HG03196 (cell line): Measurements from ENCODE around the gene PRDM12.

ENCODE experiments used
- ATAC-seq: cut with Tn5 transposase; IDR thresholded peaks from one replicate; pipeline ENCODE4 v1.9.1; 2021; ENCODE audit not compliant: unreplicated experiment

PRDM12 gene

DNA sequence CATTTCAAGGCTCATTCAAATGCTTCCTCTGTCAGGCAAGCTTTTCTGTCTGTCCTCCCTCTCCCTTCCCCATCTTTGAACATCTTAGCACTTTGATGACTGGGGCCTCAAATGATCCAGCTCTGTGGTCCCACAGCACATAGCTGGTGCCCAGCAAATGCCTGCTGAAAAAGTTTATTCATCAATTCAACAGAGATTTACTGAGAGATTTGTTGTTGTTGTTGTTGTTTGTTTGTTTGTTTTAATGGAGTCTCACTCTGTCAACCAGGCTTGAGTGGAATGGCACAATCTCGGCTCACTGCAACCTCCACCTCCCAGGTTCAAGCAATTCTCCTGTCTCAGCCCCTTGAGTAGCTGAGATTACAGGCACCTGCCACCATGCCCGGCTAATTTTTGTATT is 23.2 kb downstream of the PRDM12 start:
- no peak for ATAC-seq

DNA sequence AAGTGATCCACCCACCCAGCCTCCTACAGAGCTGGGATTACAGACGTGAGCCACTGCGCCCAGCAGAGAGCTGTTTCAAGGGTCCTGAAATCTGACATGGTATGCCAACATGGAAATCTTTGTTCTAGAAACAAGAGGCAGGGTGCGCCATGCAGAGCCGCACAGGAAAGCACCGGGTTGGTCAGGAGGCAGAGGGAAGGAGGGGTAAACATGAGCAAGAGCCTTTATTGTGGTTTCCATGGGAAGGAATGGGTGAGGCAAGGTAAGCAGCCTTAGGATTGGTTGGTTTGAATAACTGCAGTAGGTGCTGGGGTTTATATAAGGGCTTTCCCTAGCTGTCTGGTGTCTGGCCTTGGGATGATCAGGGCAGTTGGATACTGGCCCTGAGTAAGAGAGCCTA is 23.7 kb downstream of the PRDM12 start:
- ATAC-seq: no peak

DNA sequence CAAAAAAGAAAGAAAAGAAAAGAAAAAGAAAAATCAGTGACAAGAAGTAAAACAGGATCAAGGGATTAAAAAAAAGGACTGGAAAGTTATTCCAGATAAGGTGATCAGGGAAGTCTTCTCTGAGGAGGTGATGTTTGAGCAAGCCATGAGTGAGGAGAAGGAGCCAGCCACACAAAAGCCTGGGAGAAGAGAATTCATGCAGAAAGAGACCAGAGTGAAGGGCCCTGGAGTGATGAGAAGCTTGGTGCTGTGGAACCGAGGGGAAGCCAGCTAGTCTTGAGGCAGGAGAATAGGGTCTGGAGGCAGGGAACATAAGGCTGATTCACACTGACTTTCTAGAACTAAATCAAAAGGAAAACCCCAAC is 25.2 kb downstream of the PRDM12 start:
- no peak for ATAC-seq

DNA sequence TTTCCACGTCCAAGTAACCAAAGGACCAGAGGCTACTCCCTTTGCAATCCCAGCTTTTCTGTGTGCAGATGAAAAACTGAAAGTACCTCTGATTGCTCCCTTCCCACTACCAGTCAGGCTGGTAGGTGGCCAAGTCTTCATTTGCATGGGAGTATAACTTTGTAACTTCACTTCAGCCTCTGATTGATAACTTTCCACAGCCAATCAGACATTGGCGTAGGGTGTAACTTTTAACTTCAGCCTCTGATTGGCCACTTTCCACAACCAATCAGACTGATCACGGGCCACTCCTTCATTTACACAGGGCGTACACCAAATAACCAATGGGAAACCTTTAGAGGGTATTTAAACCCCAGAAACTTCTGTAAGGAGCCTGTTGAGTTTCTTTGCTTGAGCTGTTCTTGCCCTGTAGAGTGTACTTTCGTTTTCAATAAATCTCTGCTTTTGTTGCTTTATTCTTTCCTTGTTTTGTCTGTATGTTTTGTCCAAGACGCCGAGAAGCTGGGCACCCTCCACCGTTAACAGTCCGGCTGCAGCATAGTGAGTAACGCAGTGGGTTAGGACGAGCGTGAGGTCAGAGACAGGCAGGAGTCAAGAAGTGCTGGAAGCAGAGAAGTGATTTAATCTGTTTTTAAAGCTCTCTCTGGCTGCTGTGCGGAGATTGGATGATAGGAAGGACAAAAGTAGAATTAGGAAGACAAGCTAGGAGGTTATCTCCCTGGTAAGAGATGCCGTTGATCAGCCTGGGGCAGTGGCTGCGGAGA is 25.7 kb downstream of the PRDM12 start:
- no peak for ATAC-seq

DNA sequence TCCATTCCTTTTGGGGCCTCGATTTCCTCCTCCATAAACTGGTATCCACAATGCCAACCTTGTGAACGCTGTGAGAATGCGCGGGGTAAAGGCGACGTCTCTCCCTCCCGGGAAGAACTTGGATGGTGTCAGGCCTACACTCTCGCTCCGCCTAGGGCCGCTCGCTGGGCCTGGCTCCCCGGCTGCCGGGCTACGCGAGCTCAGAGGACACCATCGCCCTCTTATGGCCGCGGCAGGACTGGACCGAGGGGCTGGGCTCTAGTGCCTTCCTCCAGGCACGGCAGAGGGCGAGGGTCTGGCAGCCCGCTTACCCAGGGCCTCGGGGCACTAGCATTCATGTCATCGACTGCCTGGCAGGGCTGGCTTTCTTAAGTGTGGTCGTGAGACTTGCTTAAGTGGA is 27.9 kb downstream of the PRDM12 start:
- no peak for ATAC-seq

DNA sequence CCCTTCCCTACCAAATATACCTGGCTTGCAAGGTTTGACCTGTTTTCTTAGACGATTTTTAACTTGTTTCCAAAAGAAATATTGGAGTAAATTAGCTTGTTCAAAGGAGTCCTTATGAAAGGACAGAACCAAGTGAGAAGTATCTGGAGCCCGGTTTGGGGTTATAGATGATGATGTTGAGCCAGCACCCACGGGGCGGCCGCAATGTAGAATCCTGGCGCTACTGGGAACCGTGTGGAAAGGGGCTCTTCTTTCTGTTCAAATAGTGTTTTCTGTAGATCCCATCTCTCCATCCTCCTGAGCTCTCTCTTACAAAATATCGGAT is 28.7 kb downstream of the PRDM12 start:
- peak; percentile 9 for ATAC-seq

DNA sequence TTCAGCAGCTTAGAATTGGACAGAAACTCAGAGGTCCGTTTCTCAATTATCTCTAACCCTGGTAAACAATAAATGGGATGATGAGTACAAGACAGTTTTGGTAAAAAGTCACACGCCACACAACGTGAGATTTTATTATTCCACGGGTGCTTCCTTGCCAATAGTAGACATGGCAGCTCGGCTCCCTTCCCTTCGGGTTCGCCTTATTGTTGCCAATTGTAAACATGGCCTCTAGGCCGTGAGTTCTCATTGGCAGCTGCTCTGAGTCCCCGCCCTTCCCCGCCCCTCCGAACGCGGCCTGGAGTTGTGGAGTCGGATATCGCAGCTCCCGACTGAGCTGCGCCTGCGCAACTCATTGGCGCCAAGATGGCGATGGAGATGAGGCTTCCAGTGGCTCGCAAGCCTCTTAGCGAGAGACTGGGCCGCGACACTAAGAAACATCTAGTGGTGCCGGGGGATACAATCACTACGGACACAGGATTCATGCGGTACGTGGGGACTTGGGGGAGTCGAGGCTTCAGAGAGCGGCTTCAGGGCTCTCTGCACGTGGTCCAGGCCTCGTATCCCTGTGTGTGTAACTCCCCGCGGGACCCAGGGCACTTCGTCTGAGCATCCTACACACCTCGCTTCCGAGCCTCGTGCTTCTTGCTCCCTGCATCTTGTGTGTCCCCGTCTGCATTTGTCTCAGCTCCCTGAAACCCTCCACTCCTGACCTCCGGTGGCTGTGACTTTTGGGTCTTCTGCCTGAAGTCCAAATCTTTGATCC is 29.2 kb downstream of the PRDM12 start, which contains the start of gene EXOSC2:
Gene EXOSC2, plus strand, starts transcription at position 355 of the 766 bp plus-strand sequence. Its CDS starts 12 bp downstream, at position 367.
- peak; percentile 86 for ATAC-seq

DNA sequence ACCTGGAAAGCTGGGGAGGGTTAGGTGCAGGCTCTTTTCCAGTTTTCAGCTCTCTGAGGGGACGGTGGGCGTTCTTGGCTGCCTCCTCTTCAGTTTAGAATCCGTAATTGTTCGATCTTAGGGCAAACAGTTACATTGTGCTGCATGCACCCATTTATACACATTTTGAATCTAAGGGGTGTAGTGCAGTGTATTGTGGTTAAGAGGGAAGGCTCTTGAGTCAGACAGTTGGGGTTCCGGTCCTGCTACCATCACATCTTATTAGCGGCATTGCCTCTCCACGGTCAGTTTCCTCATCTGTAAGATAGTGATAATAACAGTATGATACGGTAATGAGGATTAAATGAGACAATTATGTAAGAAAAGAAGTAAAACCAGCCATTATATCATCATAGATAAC is 29.8 kb downstream of the PRDM12 start:
- ATAC-seq: no peak

DNA sequence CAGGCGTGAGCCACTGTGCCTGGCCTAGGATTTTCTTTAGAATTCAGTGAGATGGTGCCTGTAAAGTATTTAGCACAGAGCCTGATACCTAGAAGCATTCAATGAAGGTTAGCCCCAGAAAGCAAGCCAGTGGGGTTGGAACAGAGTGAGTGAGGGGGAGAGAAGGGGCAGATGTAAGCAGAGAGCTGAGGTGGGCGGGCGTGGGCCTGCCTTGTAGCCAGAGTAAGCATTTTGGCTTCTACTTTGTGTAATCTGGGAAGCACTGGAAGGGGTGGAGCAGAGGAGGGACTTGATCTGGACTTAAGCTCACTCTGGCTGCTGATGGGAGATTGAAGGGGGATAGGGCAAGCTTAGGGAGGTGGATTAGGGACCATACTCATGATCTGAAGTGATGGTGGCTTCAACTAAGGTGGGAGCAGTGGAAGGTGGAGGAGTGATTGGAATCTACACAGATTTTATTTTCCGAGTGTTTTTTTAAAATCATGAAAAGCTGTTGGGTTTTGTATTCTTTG is 31.8 kb downstream of the PRDM12 start:
- no peak for ATAC-seq

DNA sequence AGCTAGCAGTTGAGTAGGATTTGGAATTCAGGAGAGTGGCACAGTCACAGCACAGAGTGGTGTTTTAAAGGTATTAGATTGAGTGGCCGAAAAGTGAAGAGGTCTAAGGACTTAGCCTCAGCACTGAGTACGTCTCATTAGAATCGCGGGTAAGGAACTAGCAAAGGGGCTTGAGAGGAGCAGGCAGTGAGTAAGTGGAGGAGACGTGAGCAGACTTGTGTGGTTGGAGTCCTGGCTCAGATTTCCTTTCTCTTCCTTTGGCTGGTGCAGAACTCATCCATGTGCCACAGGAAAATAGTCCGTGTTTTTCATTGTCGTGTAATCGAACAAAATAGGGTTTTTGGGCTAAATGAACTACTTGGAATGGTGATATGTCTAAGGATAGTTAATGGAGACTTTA is 32.6 kb downstream of the PRDM12 start:
- no peak for ATAC-seq

DNA sequence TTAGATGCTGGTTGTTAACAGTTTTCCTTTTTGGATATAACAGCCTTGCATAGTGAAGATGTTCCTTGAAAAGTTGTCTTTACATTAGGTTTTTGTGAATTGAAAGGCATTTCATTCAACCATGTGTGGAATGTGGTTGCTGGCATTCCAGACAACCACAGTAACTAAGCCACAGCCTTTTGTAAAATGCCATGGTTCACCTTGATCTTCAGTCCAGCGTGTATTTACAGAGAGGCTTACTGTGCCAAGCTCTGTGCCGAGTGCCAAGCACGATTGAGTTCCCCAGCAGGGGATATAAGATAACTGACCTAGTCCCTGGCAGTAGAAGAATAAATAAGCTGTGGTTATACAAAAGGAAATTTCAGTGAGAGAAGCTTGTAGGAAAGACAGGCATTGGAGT is 34.1 kb downstream of the PRDM12 start:
- ATAC-seq: no peak

DNA sequence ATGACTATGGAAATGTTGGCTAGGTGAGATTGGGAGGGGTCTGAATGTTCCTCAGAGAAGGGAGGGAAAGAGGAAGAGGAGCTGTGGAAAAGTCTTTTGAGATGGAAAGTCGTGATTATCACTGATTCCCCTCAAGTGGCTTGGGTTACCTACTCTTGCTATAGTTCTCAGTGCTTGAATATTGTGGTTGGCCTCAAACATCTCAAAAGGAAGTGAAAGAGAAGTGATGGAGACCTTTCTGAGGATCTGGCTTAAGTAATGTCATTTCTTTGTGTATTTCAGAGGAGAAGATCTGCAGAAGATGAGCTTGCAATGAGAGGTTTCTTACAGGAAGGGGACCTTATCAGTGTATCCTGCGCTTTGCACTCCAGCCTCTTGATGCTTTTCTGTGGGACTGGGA is 34.7 kb downstream of the PRDM12 start:
- no peak for ATAC-seq

DNA sequence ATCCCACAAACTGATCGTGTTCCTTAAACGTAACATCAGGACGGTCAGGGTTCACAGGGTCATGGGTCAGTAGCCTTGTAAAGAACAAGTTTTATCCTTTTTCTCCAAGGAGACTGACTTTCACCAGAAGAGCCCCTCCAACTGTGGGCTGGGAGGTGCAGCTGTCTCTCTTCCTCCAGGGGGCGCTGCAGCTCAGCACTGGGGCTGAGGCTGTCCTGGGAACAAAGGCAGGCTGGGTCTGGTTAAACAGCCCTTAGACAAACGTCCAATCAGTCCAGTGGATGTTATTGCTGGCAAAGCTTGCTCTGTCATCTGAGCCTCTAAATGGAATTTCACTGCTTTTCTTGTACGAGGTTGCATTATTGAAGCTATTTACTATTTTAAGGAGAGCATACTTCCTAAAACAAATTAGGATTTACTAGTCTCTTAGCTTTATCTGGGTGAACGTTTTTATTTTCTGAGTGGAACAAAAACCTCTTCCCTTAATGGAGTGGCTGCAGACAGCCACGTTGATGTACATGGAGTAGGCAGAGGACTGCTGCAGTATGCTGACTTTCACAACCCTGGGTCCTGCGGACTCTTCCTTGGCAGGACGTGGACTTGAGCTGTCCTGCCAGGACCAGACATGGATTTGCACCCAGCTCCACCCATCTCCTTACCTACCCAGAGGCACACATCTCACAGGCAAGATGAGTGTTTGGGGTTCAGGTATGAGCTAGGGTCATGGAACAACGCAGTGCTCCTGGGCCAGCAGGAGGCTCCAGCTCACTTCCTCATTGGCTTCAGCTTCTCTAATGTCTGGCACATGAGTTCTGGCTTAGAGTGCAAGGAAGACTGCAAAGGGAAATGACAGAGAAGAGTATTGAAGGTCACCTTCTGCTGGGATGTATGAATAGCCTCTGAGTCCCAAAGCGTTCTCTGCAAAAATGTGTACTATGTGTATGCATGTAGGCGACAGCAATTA is 36.9 kb downstream of the PRDM12 start:
- no peak for ATAC-seq

DNA sequence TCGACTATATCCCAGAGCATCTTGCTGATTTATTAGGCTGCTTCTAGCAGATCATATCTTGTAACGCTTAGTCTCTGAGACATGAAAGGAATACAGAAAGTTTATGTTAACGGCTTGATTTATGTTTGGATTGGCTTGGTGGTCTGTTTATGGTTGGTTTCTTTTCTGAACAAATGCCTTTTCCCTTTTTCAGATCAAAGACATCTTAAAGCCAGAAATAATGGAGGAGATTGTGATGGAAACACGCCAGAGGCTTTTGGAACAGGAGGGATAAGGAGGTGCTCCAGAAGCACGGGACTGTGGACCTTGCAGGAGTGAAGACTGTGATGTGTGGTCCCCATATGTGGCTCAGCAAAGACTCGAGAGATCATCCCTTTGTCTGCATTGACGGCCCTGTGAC is 39.1 kb downstream of the PRDM12 start:
- no peak for ATAC-seq

DNA sequence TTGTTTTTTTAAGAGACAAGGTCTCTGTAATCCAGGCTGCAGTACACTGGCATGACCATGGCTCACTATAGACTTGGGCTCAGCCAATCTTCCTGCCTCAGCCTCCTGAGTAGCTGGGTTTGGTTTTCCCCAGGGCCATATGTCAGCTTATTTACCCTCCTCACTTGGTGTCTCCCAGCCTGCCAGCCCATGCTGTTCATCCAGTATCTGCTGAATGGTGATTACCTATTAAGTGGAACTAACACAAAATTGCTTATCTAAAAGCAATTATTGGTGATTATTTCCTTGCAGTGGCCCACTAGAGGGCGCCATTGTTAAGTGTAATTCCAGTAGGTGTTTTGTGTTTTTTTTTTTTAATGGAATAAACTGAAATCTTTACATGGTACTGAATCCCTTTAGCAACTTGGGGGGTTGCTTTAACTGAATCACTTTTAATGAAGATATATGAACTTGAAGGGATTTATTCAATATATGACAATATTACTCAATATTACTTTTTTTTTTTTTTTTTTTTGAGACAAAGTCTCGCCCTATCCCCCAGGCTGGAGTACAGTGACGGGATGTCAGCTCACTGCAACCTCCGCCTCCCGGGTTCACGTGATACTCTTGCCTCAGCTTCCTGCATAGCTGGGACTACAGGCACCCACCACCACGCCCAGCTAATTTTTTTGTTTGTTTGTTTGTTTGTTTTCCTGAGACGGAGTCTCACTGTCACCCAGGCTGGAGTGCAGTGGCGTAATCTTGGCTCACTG is 43.0 kb downstream of the PRDM12 start:
- ATAC-seq: no peak

DNA sequence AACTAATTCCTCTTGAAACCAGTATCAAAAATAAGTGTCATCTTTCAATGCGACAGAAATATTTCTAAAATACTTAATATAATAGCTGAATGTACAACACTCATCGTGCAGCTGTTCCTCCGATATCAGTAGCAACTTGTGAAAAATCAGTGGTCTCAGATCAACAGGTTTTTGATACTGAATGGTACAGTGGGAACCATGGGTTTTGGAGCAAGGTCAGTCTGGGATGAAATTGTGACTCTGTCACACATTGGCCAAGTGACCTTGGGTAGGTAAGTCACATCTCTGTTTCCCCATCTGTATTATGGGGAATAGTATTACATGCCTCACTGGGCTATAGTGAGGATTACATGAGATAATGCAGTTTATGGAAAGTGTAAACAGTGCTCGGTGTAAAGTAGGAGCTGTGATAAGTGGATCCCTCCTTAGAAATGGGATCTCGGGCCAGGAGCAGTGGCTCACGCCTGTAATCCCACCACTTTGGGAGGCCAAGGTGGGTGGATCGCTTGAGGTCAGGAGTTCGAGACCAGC is 46.5 kb downstream of the PRDM12 start:
- ATAC-seq: no peak

DNA sequence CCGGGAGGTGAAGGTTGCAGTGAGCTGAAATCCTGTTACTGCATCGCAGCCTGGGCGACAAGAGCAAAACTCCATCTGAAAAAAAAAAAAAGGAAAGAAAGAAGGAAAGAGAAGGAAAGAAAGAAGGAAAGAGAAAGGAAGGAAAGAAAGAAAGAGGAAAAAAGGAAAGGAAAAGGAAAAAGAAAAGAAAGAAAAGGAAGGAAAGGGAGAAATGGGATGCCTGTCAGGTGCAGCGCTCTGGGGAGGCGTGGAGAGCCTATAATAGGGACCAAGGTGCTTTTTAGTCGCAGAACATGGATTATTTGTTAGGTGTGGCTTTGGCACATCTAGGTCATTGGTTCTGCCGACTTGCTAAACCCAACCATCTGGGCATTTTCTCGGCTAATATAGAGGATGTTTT is 47.1 kb downstream of the PRDM12 start:
- ATAC-seq: no peak

DNA sequence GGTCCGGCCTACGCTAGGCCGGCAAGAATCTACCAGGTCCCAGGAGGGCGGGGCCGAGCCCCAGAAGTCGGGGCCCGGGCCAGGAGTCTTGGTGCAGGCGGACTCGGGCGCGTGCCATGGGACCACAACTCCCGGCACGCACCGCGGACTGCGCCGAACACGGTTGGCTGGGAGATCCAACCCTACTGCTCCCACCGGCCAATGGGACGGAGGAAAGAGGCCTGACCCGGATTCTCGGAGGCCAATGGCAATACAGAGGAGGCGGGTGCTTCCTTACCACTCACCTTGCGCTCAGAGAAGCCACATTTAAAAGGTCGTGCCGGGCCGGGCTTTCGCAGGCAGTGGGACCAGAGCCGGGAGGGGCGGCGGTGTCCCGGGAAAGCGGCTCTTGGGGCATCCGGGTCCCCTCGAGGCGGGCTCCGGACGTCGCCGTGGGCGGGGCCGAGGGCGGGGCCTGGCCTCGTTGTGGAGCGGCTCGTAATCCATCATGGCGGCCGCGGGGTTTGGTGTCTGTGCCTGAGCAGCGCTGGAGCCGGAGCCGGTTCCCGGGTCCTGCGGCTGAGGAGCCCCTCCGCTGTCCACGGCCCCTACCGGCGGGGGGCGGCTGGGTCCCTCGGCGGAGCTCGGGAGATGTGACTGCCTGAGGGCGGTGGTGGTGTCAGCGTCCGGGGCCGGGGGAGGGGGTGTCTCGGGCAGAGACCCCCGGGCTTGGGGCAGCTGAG is 48.3 kb downstream of the PRDM12 start:
- peak; percentile 94 for ATAC-seq

DNA sequence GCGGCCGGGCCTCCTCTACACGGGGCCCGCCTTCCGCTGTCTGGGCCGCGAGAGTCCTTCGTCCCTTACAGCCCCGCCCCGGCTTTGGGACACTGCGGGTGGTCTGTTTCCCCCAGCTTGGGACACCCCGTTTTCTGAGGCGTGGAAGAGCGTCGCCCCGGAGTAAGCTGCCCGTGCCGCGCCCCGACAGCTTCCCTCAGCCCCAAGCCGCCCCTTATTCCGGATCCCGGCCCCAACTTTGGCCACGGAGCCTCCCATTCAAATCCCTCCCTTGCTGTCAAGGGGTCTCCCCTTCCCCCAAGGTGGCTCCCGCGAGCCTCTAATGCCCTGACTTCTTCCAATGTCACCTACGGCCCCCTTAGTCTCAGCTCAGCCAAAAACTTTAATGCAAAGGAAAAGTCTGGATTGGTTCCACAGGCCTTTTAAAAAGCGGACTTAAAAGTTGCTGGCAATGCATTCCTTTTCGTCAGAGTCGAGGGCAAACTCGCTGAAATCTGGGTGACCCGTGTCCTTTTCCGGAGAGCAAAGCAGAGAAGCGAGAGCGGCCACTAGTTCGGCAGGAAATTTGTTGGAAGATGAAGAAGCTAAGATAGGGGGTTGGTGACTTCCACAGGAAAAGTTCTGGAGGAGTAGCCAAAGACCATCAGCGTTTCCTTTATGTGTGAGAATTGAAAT is 49.0 kb downstream of the PRDM12 start:
- no peak for ATAC-seq
